Ammon's horn (tissue), 1 donor: Measurements from ENCODE around the gene ANO10.
A peak's percentile ranks its signal among the peaks of the same experiment; 100 is the strongest.

Source experiments
- DNase-seq: peaks from one replicate; pipeline ENCODE4 v3.0.0-alpha.2; 2016; ENCODE audit warnings: low spot score

The ANO10 gene

GRCh38 chr3:43348350-43348749, 273.5 kb downstream of the ANO10 start:
- DNase-seq = no peak

GRCh38 chr3:43347774-43348173, 274.0 kb downstream of the ANO10 start:
- DNase-seq = no peak

- DNase-seq = no peak
Observed at GRCh38 chr3:43346978-43347749, 274.6 kb downstream of the ANO10 start.

- no peak for DNase-seq
Observed at GRCh38 chr3:43345877-43346276, 275.9 kb downstream of the ANO10 start.

- no peak for DNase-seq
Observed at GRCh38 chr3:43345246-43345645, 276.6 kb downstream of the ANO10 start.

- no peak for DNase-seq
Observed at GRCh38 chr3:43344520-43344919, 277.3 kb downstream of the ANO10 start.

GRCh38 chr3:43343815-43344214, 278.0 kb downstream of the ANO10 start:
- DNase-seq = no peak

- no peak for DNase-seq
Observed at GRCh38 chr3:43343185-43343584, 278.6 kb downstream of the ANO10 start.

GRCh38 chr3:43341788-43342187, 280.0 kb downstream of the ANO10 start:
- no peak for DNase-seq

GRCh38 chr3:43340403-43340802, 281.4 kb downstream of the ANO10 start:
- no peak for DNase-seq

- no peak for DNase-seq
Observed at GRCh38 chr3:43338295-43338694, 283.5 kb downstream of the ANO10 start.

- DNase-seq = no peak
Observed at GRCh38 chr3:43335799-43336198, 286.0 kb downstream of the ANO10 start.

- DNase-seq = no peak
Observed at GRCh38 chr3:43334976-43335375, 286.8 kb downstream of the ANO10 start.

GRCh38 chr3:43331381-43331780, 290.4 kb downstream of the ANO10 start:
- DNase-seq = no peak

- no peak for DNase-seq
Observed at GRCh38 chr3:43330981-43331380, 290.8 kb downstream of the ANO10 start.

- no peak for DNase-seq
Observed at GRCh38 chr3:43328653-43329052, 293.2 kb downstream of the ANO10 start.

- no peak for DNase-seq
Observed at GRCh38 chr3:43327582-43327979, 294.2 kb downstream of the ANO10 start.

GRCh38 chr3:43326891-43327581, 294.8 kb downstream of the ANO10 start:
- peak; percentile 42 for DNase-seq

- no peak for DNase-seq
Observed at GRCh38 chr3:43323541-43323940, 298.3 kb downstream of the ANO10 start.

- DNase-seq = no peak
Observed at GRCh38 chr3:43320288-43320687, 301.5 kb downstream of the ANO10 start.

GRCh38 chr3:43319794-43320193, 302.0 kb downstream of the ANO10 start:
- DNase-seq = no peak

GRCh38 chr3:43319376-43319775, 302.4 kb downstream of the ANO10 start:
- DNase-seq = no peak

- DNase-seq = no peak
Observed at GRCh38 chr3:43317461-43318316, 304.1 kb downstream of the ANO10 start.
